GM21381 (cell line): Measurements from ENCODE around the gene COQ10A.

ENCODE experiments used
- ATAC-seq: cut with Tn5 transposase; IDR thresholded peaks from one replicate; pipeline ENCODE4 v1.9.1; 2021; ENCODE audit warnings: mild to moderate bottlenecking, moderate library complexity; ENCODE audit not compliant: unreplicated experiment

Gene COQ10A

GRCh38 chr12:56266693-56267442, at the start of gene COQ10A:
Gene COQ10A (plus strand): TSS chr12:56266942. CDS start chr12:56267119, 177 bp downstream.
- peak; percentile 91 for ATAC-seq

DNA sequence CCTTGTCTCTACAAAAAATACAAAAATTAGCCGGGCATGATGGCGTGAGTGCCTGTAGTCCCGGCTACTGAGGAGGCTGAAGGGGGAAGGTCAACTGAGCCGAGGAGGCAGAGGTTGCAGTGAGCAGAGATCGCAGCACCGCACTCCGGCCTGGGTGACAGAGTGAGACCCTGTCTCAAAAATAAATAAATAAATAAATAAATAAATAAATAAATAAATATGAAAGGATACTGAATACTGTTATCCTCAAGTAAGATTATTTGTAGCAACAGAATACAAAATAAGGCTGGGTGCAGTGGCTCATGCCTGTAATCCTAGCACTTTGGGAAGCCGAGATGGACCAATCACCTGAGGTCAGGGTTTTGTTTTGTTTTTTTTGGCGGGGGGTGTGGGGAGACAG, 46.9 kb upstream of the COQ10A start:
- ATAC-seq: no peak

DNA sequence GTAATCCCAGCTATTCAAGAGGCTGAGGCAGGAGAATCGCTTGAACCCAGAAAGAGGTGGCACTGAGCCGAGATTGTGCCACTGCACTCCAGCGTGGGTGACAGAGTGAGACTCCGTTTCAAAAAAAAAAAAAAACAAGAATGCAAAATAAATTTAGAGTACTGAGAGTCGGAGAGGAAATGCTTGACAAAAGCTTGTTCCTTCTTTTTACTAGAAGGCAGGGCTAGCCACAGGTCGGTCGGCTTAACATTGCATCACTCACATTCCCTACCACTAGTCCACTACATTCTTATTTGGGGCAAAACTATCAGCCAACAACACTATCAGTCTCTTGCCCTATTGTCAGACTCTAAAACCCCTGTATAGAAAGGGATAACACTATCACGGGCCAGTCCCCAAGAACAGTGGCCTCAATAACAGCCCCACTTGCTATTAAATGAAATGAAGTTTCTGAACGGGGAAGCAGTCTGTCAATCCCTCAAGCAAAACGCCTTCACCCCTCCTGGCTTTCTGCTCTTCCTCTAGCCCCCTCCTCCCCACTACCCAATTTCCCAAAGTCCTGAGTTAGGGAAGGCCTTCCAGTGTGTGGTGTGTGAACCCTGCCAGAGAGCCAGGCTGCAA, 46.0 kb upstream of the COQ10A start:
- no peak for ATAC-seq

DNA sequence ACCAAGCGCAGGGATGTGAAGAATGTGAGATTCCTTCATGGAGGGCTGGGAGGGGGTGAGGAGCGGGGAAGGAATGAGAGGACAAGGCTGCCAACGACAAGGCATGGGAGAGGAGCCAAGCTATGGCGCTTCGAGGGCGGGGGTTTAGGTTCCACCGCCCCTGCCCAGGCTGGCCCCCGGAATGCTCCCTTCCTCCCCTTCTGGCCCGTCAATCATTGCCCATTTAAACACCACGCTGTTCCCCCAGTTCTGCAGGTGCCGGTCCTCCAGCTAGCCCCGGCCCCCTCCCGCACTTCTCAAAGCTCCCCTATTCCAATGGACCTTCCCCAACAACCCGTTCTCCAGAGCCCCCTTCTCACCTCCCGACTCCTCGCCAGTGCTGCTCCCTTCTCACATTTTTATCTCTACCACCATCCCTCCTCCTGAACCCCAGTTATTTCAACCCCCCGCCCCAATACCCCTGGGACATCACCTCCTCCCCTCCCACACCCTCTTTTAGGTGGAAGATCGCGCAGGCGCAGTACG, 45.4 kb upstream of the COQ10A start:
- peak; percentile 17 for ATAC-seq

DNA sequence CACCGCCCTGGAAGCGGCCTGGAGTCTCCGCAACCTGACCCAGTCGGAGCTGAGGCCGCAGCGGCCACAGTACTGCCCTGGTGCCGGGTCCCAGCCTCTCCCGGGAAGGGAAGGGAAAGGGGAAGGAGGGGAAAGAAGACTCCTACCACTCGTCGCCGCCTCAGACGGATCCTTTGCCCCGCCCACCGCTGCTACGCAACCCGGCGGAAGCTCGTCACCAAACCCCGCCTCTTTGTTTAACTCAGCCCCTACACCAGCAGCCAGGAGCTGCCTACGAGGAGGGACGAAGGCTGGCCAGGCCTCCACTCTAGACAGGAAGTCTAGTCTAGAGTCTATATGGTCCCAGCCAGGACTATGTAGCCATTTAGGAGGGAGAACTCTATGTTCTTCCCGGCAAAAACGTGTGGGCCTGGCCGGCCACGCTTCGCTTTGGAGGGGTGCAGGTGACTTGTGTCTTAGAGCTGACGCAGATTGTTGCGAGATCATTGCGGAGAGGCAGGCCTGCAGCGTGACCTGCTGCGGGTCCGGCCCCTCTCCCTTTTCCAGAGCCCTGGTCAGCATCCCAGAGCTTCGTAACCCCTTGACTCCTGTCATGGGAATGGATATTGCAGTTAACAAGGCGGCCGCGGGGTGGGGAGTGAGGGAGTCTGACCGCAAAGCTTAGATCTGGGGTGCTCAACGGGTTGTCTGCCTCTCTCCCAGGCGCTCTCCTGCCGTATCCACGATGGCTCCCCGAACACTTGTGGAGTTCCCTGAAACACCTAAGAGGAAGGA, 44.8 kb upstream of the COQ10A start, which contains the start of gene RNF41:
Gene RNF41, minus strand, starts transcription at position 166 of the 774 bp plus-strand sequence. CDS start 7,875 bp downstream, outside the sequence.
- peak; percentile 76 for ATAC-seq

GRCh38 chr12:56222531-56222895, 44.2 kb upstream of the COQ10A start:
- ATAC-seq: no peak

GRCh38 chr12:56223571-56224101, 43.1 kb upstream of the COQ10A start:
- no peak for ATAC-seq

GRCh38 chr12:56224102-56224701, 42.5 kb upstream of the COQ10A start, which contains the start of gene NABP2:
Gene NABP2 (plus strand): TSS chr12:56224342. CDS start chr12:56224857, 515 bp downstream.
- peak; percentile 74 for ATAC-seq

DNA sequence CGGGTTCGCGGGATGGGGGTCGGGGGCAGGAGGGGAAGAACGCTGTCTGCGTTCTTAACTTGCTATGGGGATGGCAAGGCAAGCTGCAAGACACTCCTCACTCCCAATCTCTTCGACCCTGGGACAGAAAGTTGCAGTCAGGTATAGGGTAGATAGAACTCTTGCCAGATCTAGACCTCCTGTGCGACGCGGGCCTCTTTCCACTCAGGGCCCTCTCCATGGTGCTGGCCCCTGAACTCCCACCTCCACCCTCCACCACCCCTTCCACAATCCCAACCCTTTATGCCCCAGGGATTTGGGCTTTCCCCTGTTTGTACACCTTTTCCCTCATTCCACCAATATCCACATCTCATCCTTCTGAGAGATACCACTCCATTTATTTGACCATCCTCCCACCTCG, 41.8 kb upstream of the COQ10A start:
- no peak for ATAC-seq

DNA sequence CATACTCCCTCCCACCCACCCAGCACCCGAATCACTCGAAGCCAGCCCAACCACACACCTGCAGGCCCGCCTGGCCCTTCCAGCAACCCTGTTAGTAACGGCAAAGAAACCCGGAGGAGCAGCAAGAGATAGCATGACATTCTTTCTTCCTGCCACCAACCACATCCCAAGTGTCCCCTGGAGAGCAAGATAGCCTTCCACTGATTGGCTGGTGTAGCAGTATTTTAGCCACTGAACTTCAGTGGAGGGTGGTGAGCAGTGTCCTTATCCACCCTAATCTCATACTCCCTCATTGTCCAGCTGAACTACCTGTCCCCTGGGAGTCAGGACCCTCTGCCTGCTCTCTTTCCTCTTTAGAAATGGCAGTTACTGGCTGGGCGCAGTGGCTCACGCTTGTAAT, 37.7 kb upstream of the COQ10A start:
- no peak for ATAC-seq

GRCh38 chr12:56229916-56230431, 36.8 kb upstream of the COQ10A start, which contains the start of gene SLC39A5:
Gene SLC39A5 (plus strand): TSS chr12:56230051. CDS start chr12:56231275, 1,224 bp downstream.
- ATAC-seq: no peak

GRCh38 chr12:56230432-56231183, 36.1 kb upstream of the COQ10A start:
- no peak for ATAC-seq

DNA sequence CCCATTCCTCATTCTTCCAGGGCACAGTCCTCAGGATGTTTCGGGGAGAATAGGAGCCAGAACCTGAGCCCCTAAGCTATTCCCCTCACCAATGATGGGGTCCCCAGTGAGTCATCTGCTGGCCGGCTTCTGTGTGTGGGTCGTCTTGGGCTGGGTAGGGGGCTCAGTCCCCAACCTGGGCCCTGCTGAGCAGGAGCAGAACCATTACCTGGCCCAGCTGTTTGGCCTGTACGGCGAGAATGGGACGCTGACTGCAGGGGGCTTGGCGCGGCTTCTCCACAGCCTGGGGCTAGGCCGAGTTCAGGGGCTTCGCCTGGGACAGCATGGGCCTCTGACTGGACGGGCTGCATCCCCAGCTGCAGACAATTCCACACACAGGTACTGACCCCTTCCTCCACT, 35.6 kb upstream of the COQ10A start:
- no peak for ATAC-seq

- no peak for ATAC-seq
Observed at GRCh38 chr12:56234746-56235436, 31.9 kb upstream of the COQ10A start.

GRCh38 chr12:56236091-56236490, 30.7 kb upstream of the COQ10A start:
- ATAC-seq: no peak

- no peak for ATAC-seq
Observed at GRCh38 chr12:56236985-56237384, 29.8 kb upstream of the COQ10A start.

DNA sequence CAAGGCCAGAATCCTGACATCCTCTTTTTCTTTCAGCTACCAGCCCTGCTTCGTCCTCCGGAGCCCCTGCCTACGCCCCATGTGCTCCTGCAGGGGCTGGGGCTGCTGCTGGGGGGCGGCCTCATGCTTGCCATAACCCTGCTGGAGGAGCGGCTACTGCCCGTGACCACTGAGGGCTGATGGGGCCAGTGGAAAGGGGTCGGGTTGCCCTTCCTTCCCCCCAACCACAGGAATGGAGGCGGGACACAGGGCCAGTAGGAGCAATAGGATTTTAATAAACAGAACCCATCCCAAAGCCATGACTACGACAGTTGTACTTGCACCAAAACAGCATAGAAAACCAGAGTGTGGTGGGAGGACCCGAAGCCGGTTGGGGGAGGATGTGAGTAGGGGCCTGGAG, 29.2 kb upstream of the COQ10A start:
- ATAC-seq: no peak

- no peak for ATAC-seq
Observed at GRCh38 chr12:56241424-56242303, 25.1 kb upstream of the COQ10A start.
